K562 (cell line): Measurements from ENCODE around the gene GRID2IP. TPM values are rescaled to one million over a fixed set of nuclear protein-coding genes. Genes with fewer than 3 reads are reported as not detected.
A peak's percentile ranks its signal among the peaks of the same experiment; 100 is the strongest.

ENCODE experiments used
- ARID1B ChIP-seq: fragments of 450-650 bp; IDR thresholded peaks from 2 replicates; pipeline ENCODE4 v1.6.1; 2016; ENCODE audit warnings: antibody characterized with exemption, mild to moderate bottlenecking, inconsistent platforms
- ATF1 ChIP-seq, 2 experiments: fragments of 450-650 bp in 1 of 2; IDR thresholded peaks; 2 replicates each; pipeline ENCODE4 v1.6.1; 2016; ENCODE audit warnings: missing compliant biosample characterization in 1 of 2, missing genetic modification characterization in 1 of 2
- CBFA2T2 ChIP-seq: fragments of 450-650 bp; conservative IDR thresholded peaks from 2 replicates; pipeline ENCODE4 v1.6.1; 2017; ENCODE audit warnings: mild to moderate bottlenecking
- CHD2 ChIP-seq: IDR thresholded peaks from 2 replicates; pipeline ENCODE4 v1.6.1; 2011; ENCODE audit warnings: low read depth, low read length
- CTBP1 ChIP-seq: fragments of 450-650 bp; IDR thresholded peaks from 2 replicates; pipeline ENCODE4 v1.6.1; 2016; ENCODE audit warnings: borderline replicate concordance
- ESRRA ChIP-seq: fragments of 450-650 bp; IDR thresholded peaks from 2 replicates; pipeline ENCODE4 v1.6.1; 2014; ENCODE audit warnings: low read depth, mild to moderate bottlenecking, moderate library complexity, borderline replicate concordance
- KDM1A ChIP-seq, 2 experiments: fragments of 450-650 bp; IDR thresholded peaks; 2 replicates each; pipeline ENCODE4 v1.6.1; 2016; ENCODE audit warnings: mild to moderate bottlenecking in 2 of 2
- MAZ ChIP-seq, 2 experiments: fragments of 450-650 bp in 1 of 2; sonication (generic) in 1 of 2; formaldehyde crosslinking; IDR thresholded peaks in 1 of 2; conservative IDR thresholded peaks in 1 of 2; 2 replicates each; pipeline versions ENCODE4 v1.4.0 to v1.5.0; 2020; ENCODE audit warnings: mild to moderate bottlenecking in 1 of 2, missing genetic modification reagents in 1 of 2
- NR3C1 ChIP-seq: sonication (generic); formaldehyde crosslinking; IDR thresholded peaks from 2 replicates; pipeline ENCODE4 v1.8.1; 2022; ENCODE audit warnings: missing genetic modification reagents
- POLR3A ChIP-seq: IDR thresholded peaks from 2 replicates; pipeline ENCODE4 v1.6.1; 2011; ENCODE audit warnings: borderline replicate concordance, mild to moderate bottlenecking, moderate library complexity; ENCODE audit not compliant: insufficient read length, insufficient read depth; ENCODE audit errors: extremely low read depth
- RAD21 ChIP-seq, 2 experiments: fragments of 250-450 bp in 1 of 2; fragments of 450-650 bp in 1 of 2; sonication (Bioruptor Pico) in 1 of 2; formaldehyde crosslinking in 1 of 2; IDR thresholded peaks in 1 of 2; conservative IDR thresholded peaks in 1 of 2; 2 replicates each; pipeline versions ENCODE4 v1.4.0 to v1.8.0; 2020 to 2022; ENCODE audit warnings: mild to moderate bottlenecking in 2 of 2, moderate library complexity in 1 of 2
- SETDB1 ChIP-seq: IDR thresholded peaks from one replicate; pipeline ENCODE4 v1.6.1; 2012; ENCODE audit warnings: low read length, control low read depth, inconsistent platforms
- SMAD2 ChIP-seq: fragments of 150-350 bp; IDR thresholded peaks from 2 replicates; pipeline ENCODE4 v1.6.1; 2014; ENCODE audit warnings: low read depth, mild to moderate bottlenecking, low read length
- SMC3 ChIP-seq: conservative IDR thresholded peaks from 2 replicates; pipeline ENCODE4 v1.6.1; 2011; ENCODE audit warnings: low read depth, low read length, improper control_type of control experiment; ENCODE audit not compliant: insufficient read depth
- SPI1 ChIP-seq: IDR thresholded peaks from 2 replicates; pipeline ENCODE4 v1.6.1; 2011; ENCODE audit warnings: low read depth, low read length, control low read depth, borderline replicate concordance
- ZNF347 ChIP-seq: fragments of 450-650 bp; formaldehyde crosslinking; IDR thresholded peaks from 2 replicates; pipeline ENCODE4 v1.4.0; 2020; ENCODE audit warnings: low read depth, mild to moderate bottlenecking, moderate library complexity
- ZNF436 ChIP-seq: fragments of 250-450, 450-650 bp; sonication (Bioruptor Pico); formaldehyde crosslinking; IDR thresholded peaks from 2 replicates; pipeline ENCODE4 v1.7.0; 2020; ENCODE audit warnings: mild to moderate bottlenecking
- ZNF507 ChIP-seq: conservative IDR thresholded peaks from 2 replicates; pipeline ENCODE4 v1.6.1; 2017; ENCODE audit warnings: missing genetic modification characterization, missing compliant biosample characterization
- ZNF76 ChIP-seq: fragments of 250-450 bp; sonication (Bioruptor Pico); IDR thresholded peaks from 2 replicates; pipeline ENCODE4 v1.4.0; 2020; ENCODE audit warnings: mild to moderate bottlenecking, moderate library complexity, borderline replicate concordance
- ZNF778 ChIP-seq: fragments of 450-650 bp; formaldehyde crosslinking; IDR thresholded peaks from 2 replicates; pipeline ENCODE4 v1.4.0; 2020; ENCODE audit warnings: mild to moderate bottlenecking, moderate library complexity
- polyA plus RNA-seq, 8 experiments: library from polyadenylated mRNA; depleted of rRNA in 4 of 8; stranded (reverse) in 5 of 8; unstranded in 3 of 8; fragments of >200 nt; fragmentation: Nextera tagmentation in 2 of 8; fragmentation: Illumina TruSeq in 1 of 8; extraction: Ambion mirVana in 2 of 8; extraction: Trizol in 1 of 8; gene quantifications; 2 replicates each; pipeline versions ENCODE4 v1.2.1 to v1.2.3, GENCODE V29; 2011 to 2014; ENCODE audit warnings: inconsistent platforms in 1 of 8, missing spikeins in 1 of 8
- total RNA-seq, 7 experiments: library from RNA; depleted of rRNA in 6 of 7; stranded (reverse); fragments of >200 nt in 6 of 7; fragmentation: Illumina TruSeq in 2 of 7; extraction: Trizol in 2 of 7; gene quantifications; 2 replicates each; pipeline versions ENCODE4 v1.2.1 to v1.2.3, GENCODE V29; 2011 to 2021; ENCODE audit warnings: low replicate concordance in 1 of 7
- TF ChIP-seq, protein P1 (sequence below), 3 experiments: fragments of 200-800 bp in 1 of 3; sonication (Bioruptor generic) in 1 of 3; sonication (generic) in 1 of 3; formaldehyde crosslinking in 1 of 3; IDR thresholded peaks; 2 replicates each; pipeline versions ENCODE4 v1.6.1 to v1.8.0; 2016 to 2022; ENCODE audit warnings: mild to moderate bottlenecking in 2 of 3, missing compliant biosample characterization in 2 of 3, missing genetic modification characterization in 2 of 3, missing genetic modification reagents in 1 of 3

Gene GRID2IP
- total and polyA plus RNA-seq, 9 of the 15 experiments (the other 6 are each of a cell fraction or from before 2014, with no cell fraction given) = not detected

DNA sequence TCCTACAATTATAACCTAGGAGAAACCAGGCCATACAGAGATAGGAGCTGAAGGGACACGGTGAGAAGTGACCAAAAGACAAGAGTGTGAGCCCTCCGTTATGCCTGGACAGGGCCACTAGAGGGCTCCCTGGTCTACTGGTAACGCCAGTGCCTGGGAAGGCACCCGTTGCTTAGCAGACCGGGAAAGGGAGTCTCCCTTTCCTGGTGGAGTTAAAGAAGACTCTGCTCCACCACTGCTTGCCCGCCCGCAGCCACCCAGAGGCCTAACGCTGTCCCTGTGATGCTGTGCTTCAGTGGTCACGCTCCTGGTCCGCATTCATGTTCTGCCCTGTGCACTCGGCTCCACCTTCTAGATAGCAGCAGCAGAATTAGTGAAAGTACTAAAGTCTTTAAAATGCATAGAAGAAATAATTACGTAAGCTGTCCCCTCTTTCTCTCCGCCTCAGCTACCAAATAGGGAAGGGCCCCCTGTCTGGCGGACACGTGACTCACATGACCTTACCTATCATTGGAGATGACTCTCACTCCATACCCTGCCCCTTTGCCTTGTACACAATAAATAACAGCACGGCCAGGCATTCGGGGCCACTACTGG lies 34.8 kb downstream of the GRID2IP start (continued):
- TF ChIP-seq, protein P1, sequence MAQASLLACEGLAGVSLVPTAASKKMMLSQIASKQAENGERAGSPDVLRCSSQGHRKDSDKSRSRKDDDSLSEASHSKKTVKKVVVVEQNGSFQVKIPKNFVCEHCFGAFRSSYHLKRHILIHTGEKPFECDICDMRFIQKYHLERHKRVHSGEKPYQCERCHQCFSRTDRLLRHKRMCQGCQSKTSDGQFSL (CRISPR knock-in tag; IDR thresholded peaks at IDR 0.05) = no peak
- TF ChIP-seq, protein P1 (tag; IDR thresholded peaks at IDR 0.05) = no peak
- no peak for TF ChIP-seq SETDB1
- no peak for TF ChIP-seq CBFA2T2
- TF ChIP-seq NR3C1 (CRISPR knock-in tag) = no peak
- TF ChIP-seq ZNF507 = no peak
- no peak for TF ChIP-seq ARID1B
- peak; percentile 64; the same call in 1 of the 2 replicates for TF ChIP-seq CTBP1
- no peak for TF ChIP-seq ZNF436 (CRISPR knock-in tag)
- peak in 1 of 2 experiments; percentile 64; a peak in 1 of 4 replicates for TF ChIP-seq MAZ (CRISPR knock-in tag; conservative IDR thresholded peaks at IDR 0.05 in 1 of 2, IDR thresholded peaks at IDR 0.05 in 1 of 2)
- TF ChIP-seq ZNF778 (CRISPR knock-in tag) = no peak
- no peak for TF ChIP-seq ZNF76 (CRISPR knock-in tag)
- no peak for TF ChIP-seq SPI1
- peak; percentile 80 to 90 for TF ChIP-seq RAD21 (CRISPR knock-in tag; conservative IDR thresholded peaks at IDR 0.05 in 1 of 2, IDR thresholded peaks at IDR 0.05 in 1 of 2)
- peak; percentile 67 for TF ChIP-seq SMC3
- TF ChIP-seq SMAD2 = no peak
- TF ChIP-seq ATF1 (CRISPR knock-in tag; IDR thresholded peaks at IDR 0.05) = no peak
- 0 out of 2 replicates have a peak, but pooled peaks have one; percentile 16 for TF ChIP-seq ATF1 (tag; IDR thresholded peaks at IDR 0.05)
- no peak for TF ChIP-seq CHD2
- no peak for TF ChIP-seq POLR3A
- no peak for TF ChIP-seq KDM1A (IDR thresholded peaks at IDR 0.05)
- 0 out of 2 replicates have a peak, but pooled peaks have one; percentile 27 for TF ChIP-seq ESRRA
- no peak for TF ChIP-seq ZNF347 (CRISPR knock-in tag)
